IgD-negative memory B cell (primary cell): ENCODE measurements around the gene RNF38. TPM values are rescaled to one million over a fixed set of nuclear protein-coding genes. Genes with fewer than 3 reads are reported as not detected.
"Not testable (repeated sequence)": the region's sequence is repeated elsewhere in the genome, so short reads cannot be mapped to it uniquely, and the experiment has no call there.

Experiments
- H3K27ac Mint-ChIP-seq, 3 donors: one replicate each; pipeline ENCODE4 v1.8.0; 2020 to 2022; ENCODE audit warnings: mild to moderate bottlenecking in 3 of 3, mixed read lengths in 3 of 3, moderate library complexity in 1 of 3
- H3K27me3 Mint-ChIP-seq: one replicate; pipeline ENCODE4 v1.8.0; 2021; ENCODE audit warnings: mixed read lengths
- H3K36me3 Mint-ChIP-seq: one replicate; pipeline ENCODE4 v1.8.0; 2020; ENCODE audit warnings: mild to moderate bottlenecking, mixed read lengths
- H3K4me1 Mint-ChIP-seq, 3 donors: one replicate each; pipeline ENCODE4 v1.8.0; 2020 to 2022; ENCODE audit warnings: mixed read lengths in 3 of 3, mild to moderate bottlenecking in 1 of 3
- H3K4me3 Mint-ChIP-seq, 4 donors: one replicate each; pipeline ENCODE4 v1.8.0; 2020 to 2022; ENCODE audit warnings: mild to moderate bottlenecking in 4 of 4, mixed read lengths in 4 of 4, moderate library complexity in 3 of 4
- H3K9me3 Mint-ChIP-seq, 3 donors: one replicate each; pipeline ENCODE4 v1.8.0; 2020 to 2021; ENCODE audit warnings: mixed read lengths in 3 of 3, mild to moderate bottlenecking in 1 of 3
- polyA plus RNA-seq: library from polyadenylated mRNA; unstranded; fragments of 300-500 nt; fragmentation: Illumina TruSeq; gene quantifications from one replicate; pipeline ENCODE4 v1.2.3, GENCODE V29; 2021

RNF38 gene
- polyA plus RNA-seq, 1 donor from 2014 or later, result 18.5 TPM

GRCh38 chr9:36306471-36307306, 93.4 kb downstream of the RNF38 start:
- Mint-ChIP-seq H3K27me3 (no peaks in the 10 kb centered on the region), H3K4me1 (peaks cover 0 to 1% (median 0%) of the 10 kb centered on the region in 3 donors), H3K9me3 (no peaks in the 10 kb centered on the region), H3K27ac (no peak overlapping the region), H3K4me3 (no peak overlapping the region), H3K36me3 (no peaks in the 10 kb centered on the region)

GRCh38 chr9:36304366-36304765, 95.7 kb downstream of the RNF38 start:
- not testable (repeated sequence) for H3K27ac Mint-ChIP-seq, H3K9me3 Mint-ChIP-seq

GRCh38 chr9:36301227-36301626, 98.8 kb downstream of the RNF38 start:
- Mint-ChIP-seq H3K9me3 (no peaks in the 10 kb centered on the region), H3K27me3 (no peaks in the 10 kb centered on the region), H3K27ac (no peak overlapping the region), H3K4me1 (peaks cover 0 to 1% (median 0%) of the 10 kb centered on the region in 3 donors), H3K4me3 (no peak overlapping the region), H3K36me3 (peaks cover 1% of the 10 kb centered on the region)

More at GRCh38 chr9:36304366-36304765, 95.7 kb downstream of the RNF38 start:
- not testable (repeated sequence) for H3K27me3 Mint-ChIP-seq, H3K4me3 Mint-ChIP-seq, H3K36me3 Mint-ChIP-seq, H3K4me1 Mint-ChIP-seq

- no peak overlapping the region for H3K27ac Mint-ChIP-seq
Measured at GRCh38 chr9:36298566-36298965, 101.5 kb downstream of the RNF38 start.

GRCh38 chr9:36297798-36298197, 102.3 kb downstream of the RNF38 start:
- Mint-ChIP-seq H3K4me3 (no peak overlapping the region), H3K9me3 (no peaks in the 10 kb centered on the region), H3K4me1 (no peaks in the 10 kb centered on the region), H3K36me3 (peaks cover 4% of the 10 kb centered on the region), H3K27ac (no peak overlapping the region), H3K27me3 (no peaks in the 10 kb centered on the region)

More at GRCh38 chr9:36298566-36298965, 101.5 kb downstream of the RNF38 start:
- Mint-ChIP-seq H3K27me3 (no peaks in the 10 kb centered on the region), H3K4me1 (no peaks in the 10 kb centered on the region), H3K36me3 (peaks cover 4% of the 10 kb centered on the region), H3K9me3 (no peaks in the 10 kb centered on the region), H3K4me3 (no peak overlapping the region)

GRCh38 chr9:36294996-36295395, 105.1 kb downstream of the RNF38 start:
- not testable (repeated sequence) for H3K27me3 Mint-ChIP-seq, H3K4me1 Mint-ChIP-seq, H3K4me3 Mint-ChIP-seq, H3K9me3 Mint-ChIP-seq, H3K36me3 Mint-ChIP-seq, H3K27ac Mint-ChIP-seq

GRCh38 chr9:36293918-36294317, 106.2 kb downstream of the RNF38 start:
- Mint-ChIP-seq H3K36me3 (peaks cover 4% of the 10 kb centered on the region), H3K27ac (no peak overlapping the region), H3K4me1 (no peaks in the 10 kb centered on the region), H3K27me3 (no peaks in the 10 kb centered on the region), H3K9me3 (no peaks in the 10 kb centered on the region), H3K4me3 (no peak overlapping the region)

- H3K4me3 Mint-ChIP-seq, result no peak overlapping the region
- H3K9me3 Mint-ChIP-seq, result no peaks in the 10 kb centered on the region
- peaks cover 4% of the 10 kb centered on the region for H3K36me3 Mint-ChIP-seq
- no peak overlapping the region for H3K27ac Mint-ChIP-seq
- H3K4me1 Mint-ChIP-seq, result no peaks in the 10 kb centered on the region
- no peaks in the 10 kb centered on the region for H3K27me3 Mint-ChIP-seq
Measured at GRCh38 chr9:36293171-36293570, 106.9 kb downstream of the RNF38 start.

- Mint-ChIP-seq H3K4me1 (no peaks in the 10 kb centered on the region), H3K27me3 (no peaks in the 10 kb centered on the region), H3K27ac (no peak overlapping the region), H3K4me3 (no peak overlapping the region), H3K36me3 (peaks cover 4% of the 10 kb centered on the region), H3K9me3 (no peaks in the 10 kb centered on the region)
Measured at GRCh38 chr9:36292641-36293040, 107.4 kb downstream of the RNF38 start.

- Mint-ChIP-seq H3K9me3 (no peaks in the 10 kb centered on the region), H3K27me3 (no peaks in the 10 kb centered on the region), H3K27ac (no peak overlapping the region), H3K36me3 (peaks cover 2% of the 10 kb centered on the region), H3K4me1 (no peaks in the 10 kb centered on the region), H3K4me3 (no peak overlapping the region)
Measured at GRCh38 chr9:36290996-36291395, 109.1 kb downstream of the RNF38 start.

- Mint-ChIP-seq H3K36me3 (peaks cover 2% of the 10 kb centered on the region), H3K27me3 (no peaks in the 10 kb centered on the region), H3K4me3 (no peak overlapping the region), H3K9me3 (no peaks in the 10 kb centered on the region), H3K27ac (no peak overlapping the region), H3K4me1 (no peaks in the 10 kb centered on the region)
Measured at GRCh38 chr9:36289836-36290435, 110.1 kb downstream of the RNF38 start.

- Mint-ChIP-seq H3K36me3 (no peaks in the 10 kb centered on the region), H3K27me3 (no peaks in the 10 kb centered on the region), H3K4me1 (no peaks in the 10 kb centered on the region), H3K9me3 (no peaks in the 10 kb centered on the region), H3K4me3 (no peak overlapping the region), H3K27ac (no peak overlapping the region)
Measured at GRCh38 chr9:36288070-36288469, 112.0 kb downstream of the RNF38 start.

Other genes with a start within 250 kb of the RNF38 start
- gene CCIN, start 230.9 kb downstream of the RNF38 start, polyA plus RNA-seq, result 0.64 TPM
- 82.0 TPM for gene CLTA, start 209.3 kb downstream of the RNF38 start, polyA plus RNA-seq
- gene GNE, start 141.8 kb downstream of the RNF38 start, polyA plus RNA-seq, result 6.3 TPM
- gene MELK, start 172.6 kb upstream of the RNF38 start, polyA plus RNA-seq, result not detected